HepG2 (cell line): ENCODE data around the gene FAM163B. TPM values are rescaled to one million over a fixed set of nuclear protein-coding genes. Genes with fewer than 3 reads are reported as not detected.

Experiments
- ATAC-seq: fragments of 200-7000 bp; cut with Tn5 transposase; 3 replicates; pipeline ENCODE4 v1.9.1; 2020; ENCODE audit warnings: mild to moderate bottlenecking, moderate library complexity
- BruUV-seq: library from RNA; stranded (reverse); fragments of 400-500 nt; replicated peaks from 2 replicates; lab custom pipeline; 2021; lab: Mats Ljungman, UMichigan
- CTCF ChIA-PET: fragments of 300-600 bp; formaldehyde crosslinking; extraction: SDS; loops from one replicate; lab custom pipeline; 2021; ENCODE audit warnings: low total read pairs, inconsistent platforms, low intra/inter-chr PET ratio; lab: Yijun Ruan, JAX
- POLR2A ChIA-PET: fragments of 350-600 bp; sonication (Branson Sonifier 250); formaldehyde crosslinking; loops from one replicate; lab custom pipeline; 2020; ENCODE audit warnings: antibody characterized with exemption, inconsistent platforms; lab: Yijun Ruan, JAX
- DNase-seq: peaks from one replicate; pipeline ENCODE4 v3.0.0-alpha.2; 2015; ENCODE audit warnings: low spot score
- FAIRE-seq: peaks from 3 replicates; lab custom pipeline; 2011; peaks lifted over from hg19 to GRCh38; lab: Jason Lieb, UNC
- H2AFZ ChIP-seq: one replicate; pipeline ENCODE4 v1.6.1; 2011; ENCODE audit warnings: low read length, inconsistent platforms
- H3K27ac ChIP-seq: fragments of 300-600 bp; 3 replicates; pipeline ENCODE4 v1.8.0; 2011; ENCODE audit warnings: mixed run types, mild to moderate bottlenecking, mixed read lengths, low read length, inconsistent platforms; ENCODE audit not compliant: insufficient read depth; ENCODE audit errors: extremely low read length
- H3K27me3 ChIP-seq, 2 experiments: fragments of 200-600 bp in 1 of 2; 2 replicates in 1 of 2; 3 replicates in 1 of 2; pipeline versions ENCODE4 v1.6.0 to v1.8.0; 2011; ENCODE audit warnings: low read length in 2 of 2, mild to moderate bottlenecking in 2 of 2, moderate library complexity in 2 of 2, inconsistent platforms in 1 of 2; ENCODE audit not compliant: insufficient read depth in 2 of 2, control insufficient read depth in 1 of 2
- H3K36me3 ChIP-seq, 2 experiments: fragments of 200-600 bp in 1 of 2; replicated peaks in 1 of 2; 2 replicates in 1 of 2; 3 replicates in 1 of 2; pipeline versions ENCODE4 v1.5.1 to v1.8.0; 2011; ENCODE audit warnings: low read length in 2 of 2, inconsistent platforms in 1 of 2; ENCODE audit not compliant: insufficient read depth in 2 of 2, control insufficient read depth in 1 of 2
- H3K4me1 ChIP-seq: 2 replicates; pipeline ENCODE4 v1.5.1; 2012; ENCODE audit warnings: low read length, inconsistent platforms; ENCODE audit not compliant: insufficient read depth
- H3K4me2 ChIP-seq: 2 replicates; pipeline ENCODE4 v1.6.0; 2011; ENCODE audit warnings: low read depth, low read length, inconsistent platforms
- H3K4me3 ChIP-seq, 3 experiments: fragments of 200-600 bp in 1 of 3; sonication (generic), shearing (Covaris generic) in 1 of 3; replicated peaks in 1 of 3; 2 replicates each; pipeline ENCODE4 v1.5.1; 2011 to 2016; ENCODE audit warnings: low read length in 3 of 3, inconsistent platforms in 2 of 3, low read depth in 2 of 3, mild to moderate bottlenecking in 2 of 3, control low read depth in 1 of 3, mixed read lengths in 1 of 3; ENCODE audit not compliant: insufficient read depth in 1 of 3
- H3K79me2 ChIP-seq: one replicate; pipeline ENCODE4 v1.6.1; 2011; ENCODE audit warnings: low read length, inconsistent platforms; ENCODE audit not compliant: insufficient read depth
- H3K9ac ChIP-seq: 2 replicates; pipeline ENCODE4 v1.6.0; 2011; ENCODE audit warnings: mild to moderate bottlenecking, low read depth, low read length, inconsistent platforms; ENCODE audit not compliant: insufficient read depth
- H3K9me3 ChIP-seq: 2 replicates; pipeline ENCODE4 v1.5.1; 2012; ENCODE audit warnings: mild to moderate bottlenecking, low read length
- H4K20me1 ChIP-seq: 2 replicates; pipeline ENCODE4 v1.6.0; 2011; ENCODE audit warnings: inconsistent platforms, mild to moderate bottlenecking, low read length, moderate library complexity; ENCODE audit not compliant: insufficient read depth
- CEBPB ChIP-seq: IDR thresholded peaks from 2 replicates; pipeline ENCODE4 v1.6.1; 2011; ENCODE audit warnings: low read depth, low read length, improper control_type of control experiment, borderline replicate concordance
- CREB1 ChIP-seq, 2 experiments: fragments of 450-650 bp in 1 of 2; IDR thresholded peaks; 2 replicates each; pipeline ENCODE4 v1.6.1; 2016 to 2017; ENCODE audit warnings: control low read depth in 1 of 2, mild to moderate bottlenecking in 1 of 2, missing compliant biosample characterization in 1 of 2, missing genetic modification characterization in 1 of 2
- MNT ChIP-seq: fragments of 450-650 bp; IDR thresholded peaks from 2 replicates; pipeline ENCODE4 v1.6.1; 2016
- NCOA5 ChIP-seq: sonication (generic); formaldehyde crosslinking; IDR thresholded peaks from 2 replicates; pipeline ENCODE4 v1.4.0; 2020; ENCODE audit warnings: missing genetic modification reagents
- TCF7 ChIP-seq: sonication (generic); IDR thresholded peaks from 2 replicates; pipeline ENCODE4 v1.6.1; 2016; ENCODE audit warnings: antibody characterized with exemption, low read depth
- TEAD2 ChIP-seq: sonication (generic); formaldehyde crosslinking; IDR thresholded peaks from 2 replicates; pipeline ENCODE4 v1.9.0; 2021; ENCODE audit warnings: missing genetic modification reagents
- ZBTB43 ChIP-seq: sonication (generic); formaldehyde crosslinking; conservative IDR thresholded peaks from 2 replicates; pipeline ENCODE4 v1.4.0; 2020; ENCODE audit warnings: missing genetic modification reagents
- ZNF333 ChIP-seq: sonication (generic); formaldehyde crosslinking; IDR thresholded peaks from 2 replicates; pipeline ENCODE4 v1.4.0; 2020; ENCODE audit warnings: mild to moderate bottlenecking, missing genetic modification reagents, borderline replicate concordance
- ZNF552 ChIP-seq: sonication (generic); formaldehyde crosslinking; IDR thresholded peaks from 2 replicates; pipeline ENCODE4 v1.9.0; 2022; ENCODE audit warnings: missing genetic modification reagents, mild to moderate bottlenecking, borderline replicate concordance
- ZNF577 ChIP-seq: sonication (generic); formaldehyde crosslinking; IDR thresholded peaks from 2 replicates; pipeline ENCODE4 v1.4.0; 2020; ENCODE audit warnings: mild to moderate bottlenecking, low read depth, missing genetic modification reagents, borderline replicate concordance
- ZNF766 ChIP-seq: sonication (generic); formaldehyde crosslinking; IDR thresholded peaks from 2 replicates; pipeline ENCODE4 v1.5.0; 2020; ENCODE audit warnings: missing genetic modification reagents, borderline replicate concordance
- WGBS: methylation state at CpG from one replicate; pipeline ENCODE4 v1.1.6; 2017; ENCODE audit warnings: low lambda C conversion rate; 5-methylcytosine and 5-hydroxymethylcytosine counted together
- in situ Hi-C: cut with HindIII; loops from 2 replicates; pipeline ENCODE4 v1.10.0; 2017; ENCODE audit warnings: low pct_unique_long_range_greater_than_20kb; ENCODE audit not compliant: extremely low pct_ligation_motif_present
- intact Hi-C: fragments of 100-400 bp; cut with micrococcal nuclease; formaldehyde crosslinking; loops from one replicate; pipeline ENCODE4 v1.10.0; 2022; ENCODE audit not compliant: unreplicated experiment
- polyA plus RNA-seq, 8 experiments: library from polyadenylated mRNA; depleted of rRNA in 3 of 8; stranded (reverse) in 7 of 8; unstranded in 1 of 8; fragments of >200 nt; fragmentation: Illumina TruSeq in 4 of 8; extraction: Trizol in 4 of 8; gene quantifications; 2 replicates each; pipeline versions ENCODE4 v1.2.1 to v1.2.3, GENCODE V29; 2011 to 2016; ENCODE audit warnings: low read depth in 4 of 8, missing spikeins in 1 of 8, mixed read lengths in 1 of 8; ENCODE audit not compliant: insufficient read depth in 1 of 8
- total RNA-seq, 5 experiments: library from RNA; depleted of rRNA; stranded (reverse); fragments of >200 nt; fragmentation: Illumina TruSeq; extraction: Trizol; gene quantifications; 2 replicates each; pipeline ENCODE4 v1.2.3, GENCODE V29; 2016; ENCODE audit warnings: low read depth in 1 of 5
- TF ChIP-seq, protein P1 (sequence below): fragments of 450-650 bp; IDR thresholded peaks from 2 replicates; pipeline ENCODE4 v1.6.1; 2017; ENCODE audit warnings: mild to moderate bottlenecking

Gene FAM163B
- total and polyA plus RNA-seq, 2 of the 13 experiments (the other 11 are each of a cell fraction or from before 2014, with no cell fraction given), result not detected

DNA sequence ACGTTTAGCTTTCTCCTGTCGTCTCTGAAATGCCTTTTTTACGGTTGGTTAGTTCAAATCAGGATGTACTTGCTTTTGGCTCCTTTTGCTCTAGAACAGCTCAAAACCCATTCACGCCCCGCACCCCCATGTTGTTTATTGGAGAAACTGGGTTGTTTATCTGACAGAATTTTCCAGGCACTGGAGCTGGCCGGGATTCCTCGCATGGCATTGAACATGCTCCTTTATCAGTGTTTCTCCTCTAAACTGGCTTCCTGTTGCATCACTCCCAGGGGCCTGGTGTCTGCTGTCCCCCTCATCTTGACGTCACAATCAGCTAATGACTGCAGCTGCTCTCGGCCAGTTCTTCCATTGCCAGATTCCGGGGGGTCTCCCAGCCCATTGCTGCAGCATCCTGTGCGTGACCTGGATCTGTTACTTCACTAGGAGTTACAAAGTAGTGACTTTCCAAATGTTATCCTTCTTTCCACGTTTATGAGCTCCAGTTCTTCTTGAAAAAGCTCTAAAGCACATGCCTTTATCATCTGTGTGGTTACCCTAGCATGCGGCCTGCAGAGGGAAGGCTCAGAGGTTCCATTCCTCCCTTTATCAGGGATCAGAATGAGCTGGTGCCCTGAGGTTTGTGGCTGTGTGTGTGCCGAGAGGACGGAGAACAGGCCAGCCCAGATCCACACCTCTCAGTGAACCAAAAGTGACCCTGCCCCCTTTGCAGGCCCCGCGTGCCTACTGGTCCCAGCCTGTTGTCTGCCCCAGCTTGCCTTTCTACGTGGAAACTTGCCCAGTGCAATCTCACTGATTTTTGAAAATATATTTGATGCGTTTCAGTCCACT, 27.5 kb downstream of the FAM163B start:
- H3K4me2 ChIP-seq, result no peak overlapping the region
- peaks cover 28 to 94% of the 10 kb centered on the region in 2 experiments for H3K27me3 ChIP-seq
- no peak for DNase-seq
- in situ Hi-C loops, result no loop called here
- ChIA-PET POLR2A (no interaction called here), CTCF (no interaction called here)
- no TSS peak for BruUV-seq
- peak; percentile 34 for TF ChIP-seq MNT
- TF ChIP-seq ZNF333 (CRISPR knock-in tag), result no peak
- peak; percentile 69 for TF ChIP-seq CREB1 (IDR thresholded peaks at IDR 0.05)
- no peak for TF ChIP-seq CREB1 (CRISPR knock-in tag; IDR thresholded peaks at IDR 0.05)
- no peaks in the 10 kb centered on the region for H3K79me2 ChIP-seq
- no peak for FAIRE-seq
- no peak overlapping the region for H2AFZ ChIP-seq
- intact Hi-C loops, result no loop called here
- no peaks in the 10 kb centered on the region for H4K20me1 ChIP-seq
- no peaks in the 10 kb centered on the region for H3K36me3 ChIP-seq
- no peaks in the 10 kb centered on the region for H3K9me3 ChIP-seq
- H3K9ac ChIP-seq, result no peak overlapping the region
- H3K27ac ChIP-seq, result no peak overlapping the region
- WGBS, result 32% methylated on average over 19 of the region's 19 CpGs
- ATAC-seq, result no peak
- peaks cover 9% of the 10 kb centered on the region for H3K4me1 ChIP-seq
- H3K4me3 ChIP-seq, result no peak overlapping the region

- CTCF ChIA-PET, result no interaction called here
- POLR2A ChIA-PET, result no interaction called here
- no peak for FAIRE-seq
- no peak for DNase-seq
- H3K27ac ChIP-seq, result no peak overlapping the region
- no TSS peak for BruUV-seq
- H3K79me2 ChIP-seq, result no peaks in the 10 kb centered on the region
- H3K27me3 ChIP-seq, result peaks cover 25 to 94% of the 10 kb centered on the region in 2 experiments
- H3K9ac ChIP-seq, result no peak overlapping the region
- H3K4me2 ChIP-seq, result no peak overlapping the region
- WGBS, result 50% methylated on average over 2 of the region's 4 CpGs
- H3K36me3 ChIP-seq, result no peaks in the 10 kb centered on the region
- no peaks in the 10 kb centered on the region for H4K20me1 ChIP-seq
- no peak for ATAC-seq
- intact Hi-C loops (no loop called here), in situ Hi-C loops (no loop called here)
- no peaks in the 10 kb centered on the region for H3K9me3 ChIP-seq
- H2AFZ ChIP-seq, result no peak overlapping the region
- H3K4me1 ChIP-seq, result peaks cover 16% of the 10 kb centered on the region
- H3K4me3 ChIP-seq, result no peak overlapping the region
- TF ChIP-seq TEAD2 (no peak), ZNF577 (CRISPR knock-in tag) (no peak), TCF7 (no peak), ZNF552 (CRISPR knock-in tag) (no peak), NCOA5 (CRISPR knock-in tag) (no peak), CEBPB (no peak), ZNF766 (no peak), ZBTB43 (CRISPR knock-in tag) (no peak)
- TF ChIP-seq, protein P1, sequence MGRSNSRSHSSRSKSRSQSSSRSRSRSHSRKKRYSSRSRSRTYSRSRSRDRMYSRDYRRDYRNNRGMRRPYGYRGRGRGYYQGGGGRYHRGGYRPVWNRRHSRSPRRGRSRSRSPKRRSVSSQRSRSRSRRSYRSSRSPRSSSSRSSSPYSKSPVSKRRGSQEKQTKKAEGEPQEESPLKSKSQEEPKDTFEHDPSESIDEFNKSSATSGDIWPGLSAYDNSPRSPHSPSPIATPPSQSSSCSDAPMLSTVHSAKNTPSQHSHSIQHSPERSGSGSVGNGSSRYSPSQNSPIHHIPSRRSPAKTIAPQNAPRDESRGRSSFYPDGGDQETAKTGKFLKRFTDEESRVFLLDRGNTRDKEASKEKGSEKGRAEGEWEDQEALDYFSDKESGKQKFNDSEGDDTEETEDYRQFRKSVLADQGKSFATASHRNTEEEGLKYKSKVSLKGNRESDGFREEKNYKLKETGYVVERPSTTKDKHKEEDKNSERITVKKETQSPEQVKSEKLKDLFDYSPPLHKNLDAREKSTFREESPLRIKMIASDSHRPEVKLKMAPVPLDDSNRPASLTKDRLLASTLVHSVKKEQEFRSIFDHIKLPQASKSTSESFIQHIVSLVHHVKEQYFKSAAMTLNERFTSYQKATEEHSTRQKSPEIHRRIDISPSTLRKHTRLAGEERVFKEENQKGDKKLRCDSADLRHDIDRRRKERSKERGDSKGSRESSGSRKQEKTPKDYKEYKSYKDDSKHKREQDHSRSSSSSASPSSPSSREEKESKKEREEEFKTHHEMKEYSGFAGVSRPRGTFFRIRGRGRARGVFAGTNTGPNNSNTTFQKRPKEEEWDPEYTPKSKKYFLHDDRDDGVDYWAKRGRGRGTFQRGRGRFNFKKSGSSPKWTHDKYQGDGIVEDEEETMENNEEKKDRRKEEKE, result no peak
Observed at GRCh38 chr9:133581011-133581410, 28.2 kb downstream of the FAM163B start.
